Posterior vena cava (tissue), 2 donors: Measurements from ENCODE around the gene ICAM2. TPM values are rescaled to one million over a fixed set of nuclear protein-coding genes. Genes with fewer than 3 reads are reported as not detected.

Experiments
- DNase-seq: peaks from one replicate; pipeline ENCODE4 v3.0.0-alpha.2; 2020; ENCODE audit warnings: low spot score
- intact Hi-C, 2 donors: fragments of 100-400 bp; cut with DNase I; formaldehyde crosslinking; loops; one replicate each; pipeline versions ENCODE4 v1.14.1 to v1.14.2; 2022 to 2023
- long read RNA-seq, 2 donors: library from polyadenylated mRNA; unstranded; transcript quantifications; one replicate each; pipeline ENCODE4 v2.0.0, GENCODE V29; 2020 to 2021
- total RNA-seq, 2 donors: library from RNA; stranded (reverse); fragmentation: NEBNext Ultra II Directional; extraction: Animal tissue kit (Norgen Biotek cat#: 25700); gene quantifications; one replicate each; pipeline ENCODE4 v1.2.1, GENCODE V29; 2021
- donor health status: DM: yes; HTN: yes; CAD: no.
- donor health status: DM: yes; HTN: yes; CAD: no.

ICAM2 gene
- 10 to 100 TPM; 26.7 to 36.4 TPM for total RNA-seq
- long read RNA-seq, donor 1, partial matches to known transcripts: 0 of 6 reads
- long read RNA-seq, donor 1, other reads (novel, unspliced or antisense): 1 of 6 reads
- long read RNA-seq, donor 2, transcript ICAM2-208 (5 exons, 1,103 nt): minor isoform, 32 of 94 reads
- long read RNA-seq, donor 2, transcript ICAM2-203 (4 exons, 1,221 nt): major isoform, 49 of 94 reads
- long read RNA-seq, donor 2, partial matches to known transcripts: 2 of 94 reads
- long read RNA-seq, donor 2, other reads (novel, unspliced or antisense): 6 of 94 reads

GRCh38 chr17:64020056-64020766, at the start of gene ICAM2:
TSS of gene ICAM2 (minus strand) at chr17:64020633. CDS start at chr17:64006691, 13,942 bp downstream.
- intact Hi-C loops: loop anchor here (10.0 kb wide), 3 partner anchors 85 to 265 kb away; partner anchors contain the start of genes CD79B (in 1 of the 2), CSHL1 (in 1 of the 2) and GH1 (in 1 of the 2)
- no peak for DNase-seq

GRCh38 chr17:64070213-64070612, 49.8 kb upstream of the ICAM2 start:
- intact Hi-C loops: no loop called here

GRCh38 chr17:64069143-64069542, 48.7 kb upstream of the ICAM2 start:
- DNase-seq: no peak
- intact Hi-C loops: no loop called here

More at GRCh38 chr17:64070213-64070612, 49.8 kb upstream of the ICAM2 start:
- DNase-seq: no peak

GRCh38 chr17:64067657-64068056, 47.2 kb upstream of the ICAM2 start:
- intact Hi-C loops: no loop called here
- DNase-seq: no peak

GRCh38 chr17:64066716-64067115, 46.3 kb upstream of the ICAM2 start:
- intact Hi-C loops: no loop called here
- no peak for DNase-seq

GRCh38 chr17:64065161-64065560, 44.7 kb upstream of the ICAM2 start:
- intact Hi-C loops: no loop called here
- no peak for DNase-seq

- DNase-seq: no peak
- intact Hi-C loops: loop anchor here in 1 of 2 donors (5.0 kb wide), 1 partner anchor 68 kb away; the partner anchor contains the start of gene ERN1
These were observed 43.9 kb upstream of the ICAM2 start for GRCh38 chr17:64064331-64064730.

- no peak for DNase-seq
- intact Hi-C loops: loop anchor here in 1 of 2 donors (5.0 kb wide), 1 partner anchor 69 kb away; the partner anchor contains the start of gene ERN1
These were observed 43.4 kb upstream of the ICAM2 start for GRCh38 chr17:64063766-64064224.

- no peak for DNase-seq
- intact Hi-C loops: loop anchor here in 1 of 2 donors (5.0 kb wide), 1 partner anchor 69 kb away; the partner anchor contains the start of gene ERN1
These were observed 42.7 kb upstream of the ICAM2 start for GRCh38 chr17:64063088-64063487.

- intact Hi-C loops: loop anchor here in 1 of 2 donors (5.0 kb wide), 1 partner anchor 71 kb away; the partner anchor contains the start of gene ERN1
These were observed 40.9 kb upstream of the ICAM2 start for GRCh38 chr17:64061178-64061898.

GRCh38 chr17:64060331-64060730, 39.9 kb upstream of the ICAM2 start:
- DNase-seq: no peak
- intact Hi-C loops: loop anchor here in 1 of 2 donors (5.0 kb wide), 1 partner anchor 72 kb away; the partner anchor contains the start of gene ERN1

More at GRCh38 chr17:64061178-64061898, 40.9 kb upstream of the ICAM2 start:
- DNase-seq: no peak

- no peak for DNase-seq
- intact Hi-C loops: loop anchor here in 1 of 2 donors (5.0 kb wide), 1 partner anchor 73 kb away; the partner anchor contains the start of gene ERN1
These were observed 39.3 kb upstream of the ICAM2 start for GRCh38 chr17:64059756-64060155.

- intact Hi-C loops: no loop called here
- no peak for DNase-seq
These were observed 38.2 kb upstream of the ICAM2 start for GRCh38 chr17:64058621-64059020.

- intact Hi-C loops: no loop called here
- no peak for DNase-seq
These were observed 37.3 kb upstream of the ICAM2 start for GRCh38 chr17:64057701-64058263.

GRCh38 chr17:64056269-64057005, 36.0 kb upstream of the ICAM2 start:
- DNase-seq: no peak
- intact Hi-C loops: no loop called here

GRCh38 chr17:64055183-64056142, 35.0 kb upstream of the ICAM2 start:
- no peak for DNase-seq
- intact Hi-C loops: no loop called here

- intact Hi-C loops: no loop called here
These were observed 33.9 kb upstream of the ICAM2 start for GRCh38 chr17:64054304-64054703.

More at GRCh38 chr17:64054304-64054703, 33.9 kb upstream of the ICAM2 start:
- no peak for DNase-seq
